ENCODE data around the gene ZBTB20.

Gene ZBTB20

DNA sequence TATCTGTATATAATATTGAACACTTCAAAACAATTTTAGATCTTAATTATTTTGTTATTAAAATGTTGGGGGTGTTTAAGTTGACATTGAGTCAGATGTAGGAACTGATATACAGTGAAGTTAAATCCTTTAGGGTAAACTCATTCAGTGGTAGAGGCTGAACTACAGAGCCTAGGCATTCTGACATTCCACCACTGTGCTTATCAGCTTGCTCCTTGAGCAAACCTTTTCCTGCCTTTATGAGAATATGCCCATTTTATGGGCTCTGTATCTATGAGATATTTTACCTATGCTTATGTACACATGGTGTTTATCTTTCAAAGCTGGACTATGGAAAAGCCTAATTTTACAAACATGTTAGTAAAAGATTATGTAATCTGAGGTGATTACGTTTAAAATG lies 407.5 kb downstream of the ZBTB20 start:
- WGBS (ENCODE audit: insufficient coverage), result no CpG with 5 or more reads among the region's 1 CpG
- CTCF ChIA-PET, result no interaction called here
- Histone ChIP-seq H3K4me1 (ENCODE audit: control extremely low read depth in 1 of 4, control insufficient read depth in 4 of 4, insufficient read depth in 4 of 4, low read length in 3 of 4) (no peaks in the 10 kb centered on the region), H3K27ac (ENCODE audit: insufficient read depth in 1 of 2, low read depth in 1 of 2, low read length in 2 of 2, poor library complexity in 1 of 2, severe bottlenecking in 2 of 2) (no peak overlapping the region), H3K36me3 (ENCODE audit: control insufficient read depth in 4 of 4, insufficient read depth in 4 of 4, low read length in 3 of 4) (no peaks in the 10 kb centered on the region), H3K4me3 (ENCODE audit: control insufficient read depth in 1 of 7, extremely low read depth in 1 of 7, insufficient read depth in 4 of 7, low read depth in 2 of 7, low read length in 6 of 7) (no peak overlapping the region), H3K9me3 (ENCODE audit: control extremely low read depth in 1 of 5, control insufficient read depth in 4 of 5, insufficient read depth in 2 of 5, low read depth in 1 of 5, low read length in 4 of 5) (no peaks in the 10 kb centered on the region), H3K27me3 (replicated peaks in 2 of 5; ENCODE audit: control insufficient read depth in 4 of 5, insufficient read depth in 5 of 5, low read length in 4 of 5) (no peaks in the 10 kb centered on the region)
- no peak for DNase-seq
- POLR2A ChIA-PET, result no interaction called here

- Histone ChIP-seq H3K9me3 (ENCODE audit: control extremely low read depth in 1 of 5, control insufficient read depth in 4 of 5, insufficient read depth in 2 of 5, low read depth in 1 of 5, low read length in 4 of 5) (no peaks in the 10 kb centered on the region), H3K4me3 (ENCODE audit: control insufficient read depth in 1 of 7, extremely low read depth in 1 of 7, insufficient read depth in 4 of 7, low read depth in 2 of 7, low read length in 6 of 7) (no peak overlapping the region), H3K27ac (ENCODE audit: insufficient read depth in 1 of 2, low read depth in 1 of 2, low read length in 2 of 2, poor library complexity in 1 of 2, severe bottlenecking in 2 of 2) (no peak overlapping the region), H3K4me1 (ENCODE audit: control extremely low read depth in 1 of 4, control insufficient read depth in 4 of 4, insufficient read depth in 4 of 4, low read length in 3 of 4) (peaks cover 0 to 4% (median 1%) of the 10 kb centered on the region in 4 experiments), H3K36me3 (ENCODE audit: control insufficient read depth in 4 of 4, insufficient read depth in 4 of 4, low read length in 3 of 4) (no peaks in the 10 kb centered on the region), H3K27me3 (replicated peaks in 2 of 5; ENCODE audit: control insufficient read depth in 4 of 5, insufficient read depth in 5 of 5, low read length in 4 of 5) (no peaks in the 10 kb centered on the region)
- DNase-seq, result no peak
- ChIA-PET POLR2A (no interaction called here), CTCF (no interaction called here)
- WGBS (ENCODE audit: insufficient coverage), result 50% methylated on average over 2 of the region's 3 CpGs
These were observed 414.7 kb downstream of the ZBTB20 start for GRCh38 chr3:114732353-114732752.

- H3K4me3 ChIP-seq (ENCODE audit: control insufficient read depth in 1 of 7, extremely low read depth in 1 of 7, insufficient read depth in 4 of 7, low read depth in 2 of 7, low read length in 6 of 7), result no peak overlapping the region
- no peaks in the 10 kb centered on the region for H3K27me3 ChIP-seq (replicated peaks in 2 of 5; ENCODE audit: control insufficient read depth in 4 of 5, insufficient read depth in 5 of 5, low read length in 4 of 5)
- H3K4me1 ChIP-seq (ENCODE audit: control extremely low read depth in 1 of 4, control insufficient read depth in 4 of 4, insufficient read depth in 4 of 4, low read length in 3 of 4), result peaks cover 0 to 6% (median 4%) of the 10 kb centered on the region in 4 experiments
- ChIA-PET POLR2A (no interaction called here), CTCF (no interaction called here)
- no peaks in the 10 kb centered on the region for H3K9me3 ChIP-seq (ENCODE audit: control extremely low read depth in 1 of 5, control insufficient read depth in 4 of 5, insufficient read depth in 2 of 5, low read depth in 1 of 5, low read length in 4 of 5)
- H3K36me3 ChIP-seq (ENCODE audit: control insufficient read depth in 4 of 4, insufficient read depth in 4 of 4, low read length in 3 of 4), result no peaks in the 10 kb centered on the region
- WGBS (ENCODE audit: insufficient coverage), result 100% methylated on average over 1 of the region's 1 CpG
- peak in 1 of 3 donors; percentile 6 for DNase-seq
- no peak overlapping the region for H3K27ac ChIP-seq (ENCODE audit: insufficient read depth in 1 of 2, low read depth in 1 of 2, low read length in 2 of 2, poor library complexity in 1 of 2, severe bottlenecking in 2 of 2)
These were observed 416.7 kb downstream of the ZBTB20 start for GRCh38 chr3:114730397-114730796.

DNA sequence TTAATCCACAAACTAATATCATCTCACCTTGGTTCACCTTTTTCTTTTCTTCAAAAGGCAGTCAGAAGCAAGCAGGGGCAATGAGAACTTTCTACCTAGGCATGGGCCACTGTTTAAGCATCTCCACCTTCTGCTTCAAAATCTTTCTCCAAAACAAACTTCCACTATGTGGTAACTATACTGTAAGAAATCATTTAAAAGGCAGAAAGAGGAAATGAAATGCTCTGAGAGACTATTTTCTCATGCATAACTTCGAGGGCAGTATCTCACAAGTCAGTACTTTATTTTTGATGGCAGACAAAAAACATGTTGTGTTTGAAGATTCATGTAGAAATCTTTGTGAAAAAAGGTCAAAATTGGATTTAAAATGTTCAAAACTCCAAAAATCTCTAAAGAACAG lies 419.7 kb downstream of the ZBTB20 start:
- Histone ChIP-seq H3K27me3 (replicated peaks in 2 of 5; ENCODE audit: control insufficient read depth in 4 of 5, insufficient read depth in 5 of 5, low read length in 4 of 5) (no peaks in the 10 kb centered on the region), H3K4me3 (ENCODE audit: control insufficient read depth in 1 of 7, extremely low read depth in 1 of 7, insufficient read depth in 4 of 7, low read depth in 2 of 7, low read length in 6 of 7) (no peak overlapping the region), H3K36me3 (ENCODE audit: control insufficient read depth in 4 of 4, insufficient read depth in 4 of 4, low read length in 3 of 4) (no peaks in the 10 kb centered on the region), H3K9me3 (ENCODE audit: control extremely low read depth in 1 of 5, control insufficient read depth in 4 of 5, insufficient read depth in 2 of 5, low read depth in 1 of 5, low read length in 4 of 5) (no peaks in the 10 kb centered on the region), H3K27ac (ENCODE audit: insufficient read depth in 1 of 2, low read depth in 1 of 2, low read length in 2 of 2, poor library complexity in 1 of 2, severe bottlenecking in 2 of 2) (no peak overlapping the region), H3K4me1 (ENCODE audit: control extremely low read depth in 1 of 4, control insufficient read depth in 4 of 4, insufficient read depth in 4 of 4, low read length in 3 of 4) (peaks cover 0 to 6% (median 4%) of the 10 kb centered on the region in 4 experiments)
- ChIA-PET POLR2A (no interaction called here), CTCF (no interaction called here)
- no CpG with 5 or more reads among the region's 1 CpG for WGBS (ENCODE audit: insufficient coverage)
- DNase-seq, result peak in 2 of 3 donors; percentile 52 to 60

GRCh38 chr3:114725966-114726365 lies 421.1 kb downstream of the ZBTB20 start:
- ChIA-PET POLR2A (no interaction called here), CTCF (no interaction called here)
- H3K27me3 ChIP-seq (replicated peaks in 2 of 5; ENCODE audit: control insufficient read depth in 4 of 5, insufficient read depth in 5 of 5, low read length in 4 of 5), result no peaks in the 10 kb centered on the region
- no peak for DNase-seq
- no peak overlapping the region for H3K27ac ChIP-seq (ENCODE audit: insufficient read depth in 1 of 2, low read depth in 1 of 2, low read length in 2 of 2, poor library complexity in 1 of 2, severe bottlenecking in 2 of 2)
- WGBS (ENCODE audit: insufficient coverage), result 85% methylated on average over 2 of the region's 3 CpGs
- H3K4me3 ChIP-seq (ENCODE audit: control insufficient read depth in 1 of 7, extremely low read depth in 1 of 7, insufficient read depth in 4 of 7, low read depth in 2 of 7, low read length in 6 of 7), result no peak overlapping the region
- no peaks in the 10 kb centered on the region for H3K36me3 ChIP-seq (ENCODE audit: control insufficient read depth in 4 of 4, insufficient read depth in 4 of 4, low read length in 3 of 4)
- peaks cover 0 to 6% (median 4%) of the 10 kb centered on the region in 4 experiments for H3K4me1 ChIP-seq (ENCODE audit: control extremely low read depth in 1 of 4, control insufficient read depth in 4 of 4, insufficient read depth in 4 of 4, low read length in 3 of 4)
- H3K9me3 ChIP-seq (ENCODE audit: control extremely low read depth in 1 of 5, control insufficient read depth in 4 of 5, insufficient read depth in 2 of 5, low read depth in 1 of 5, low read length in 4 of 5), result no peaks in the 10 kb centered on the region

- peaks cover 0 to 3% (median 3%) of the 10 kb centered on the region in 4 experiments for H3K4me1 ChIP-seq (ENCODE audit: control extremely low read depth in 1 of 4, control insufficient read depth in 4 of 4, insufficient read depth in 4 of 4, low read length in 3 of 4)
- no peak for DNase-seq
- ChIA-PET CTCF (no interaction called here), POLR2A (interaction anchor here (0.7 kb wide), 1 partner anchor 8 kb away, joined by 5 read pairs; no protein-coding TSS in a partner anchor)
- H3K9me3 ChIP-seq (ENCODE audit: control extremely low read depth in 1 of 5, control insufficient read depth in 4 of 5, insufficient read depth in 2 of 5, low read depth in 1 of 5, low read length in 4 of 5), result no peaks in the 10 kb centered on the region
- WGBS (ENCODE audit: insufficient coverage), result no CpG with 5 or more reads among the region's 1 CpG
- H3K4me3 ChIP-seq (ENCODE audit: control insufficient read depth in 1 of 7, extremely low read depth in 1 of 7, insufficient read depth in 4 of 7, low read depth in 2 of 7, low read length in 6 of 7), result no peak overlapping the region
- no peak overlapping the region for H3K27ac ChIP-seq (ENCODE audit: insufficient read depth in 1 of 2, low read depth in 1 of 2, low read length in 2 of 2, poor library complexity in 1 of 2, severe bottlenecking in 2 of 2)
- no peaks in the 10 kb centered on the region for H3K27me3 ChIP-seq (replicated peaks in 2 of 5; ENCODE audit: control insufficient read depth in 4 of 5, insufficient read depth in 5 of 5, low read length in 4 of 5)
- H3K36me3 ChIP-seq (ENCODE audit: control insufficient read depth in 4 of 4, insufficient read depth in 4 of 4, low read length in 3 of 4), result no peaks in the 10 kb centered on the region
These were observed 424.6 kb downstream of the ZBTB20 start for GRCh38 chr3:114722530-114722929.

DNA sequence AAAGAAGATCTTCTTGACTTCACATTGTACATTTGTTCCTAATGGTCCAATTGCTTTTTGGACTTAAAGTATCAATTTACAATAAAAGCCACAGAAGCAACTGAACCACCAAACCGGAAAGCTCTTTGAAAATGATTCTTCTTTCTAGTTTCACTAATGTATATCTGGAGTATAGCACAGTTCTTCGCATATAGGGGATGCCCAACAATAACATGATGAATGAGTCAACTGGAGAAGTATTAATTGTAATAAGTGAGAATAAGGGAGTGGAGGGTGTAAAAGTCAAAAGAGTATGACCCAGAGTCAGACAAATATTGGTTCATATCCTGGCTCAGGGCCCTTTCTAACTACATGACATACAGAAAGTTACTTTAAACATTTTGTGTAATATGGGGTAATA lies 425.2 kb downstream of the ZBTB20 start:
- Histone ChIP-seq H3K4me1 (ENCODE audit: control extremely low read depth in 1 of 4, control insufficient read depth in 4 of 4, insufficient read depth in 4 of 4, low read length in 3 of 4) (no peaks in the 10 kb centered on the region), H3K9me3 (ENCODE audit: control extremely low read depth in 1 of 5, control insufficient read depth in 4 of 5, insufficient read depth in 2 of 5, low read depth in 1 of 5, low read length in 4 of 5) (no peaks in the 10 kb centered on the region), H3K27ac (ENCODE audit: insufficient read depth in 1 of 2, low read depth in 1 of 2, low read length in 2 of 2, poor library complexity in 1 of 2, severe bottlenecking in 2 of 2) (no peak overlapping the region), H3K27me3 (replicated peaks in 2 of 5; ENCODE audit: control insufficient read depth in 4 of 5, insufficient read depth in 5 of 5, low read length in 4 of 5) (no peaks in the 10 kb centered on the region), H3K36me3 (ENCODE audit: control insufficient read depth in 4 of 4, insufficient read depth in 4 of 4, low read length in 3 of 4) (no peaks in the 10 kb centered on the region), H3K4me3 (ENCODE audit: control insufficient read depth in 1 of 7, extremely low read depth in 1 of 7, insufficient read depth in 4 of 7, low read depth in 2 of 7, low read length in 6 of 7) (no peak overlapping the region)
- ChIA-PET POLR2A (no interaction called here), CTCF (no interaction called here)
- no peak for DNase-seq
- WGBS (ENCODE audit: insufficient coverage), result no CpG with 5 or more reads among the region's 2 CpGs

Measured in common myeloid progenitor, CD34-positive (primary cell).